HUES64 (cell line): ENCODE results near the gene SRPK2.
A peak's percentile ranks its signal among the peaks of the same experiment; 100 is the strongest.
"Not testable (repeated sequence)": the region's sequence is repeated elsewhere in the genome, so short reads cannot be mapped to it uniquely, and the experiment has no call there.

Experiments used
- H3K27ac ChIP-seq: 2 replicates; pipeline ENCODE4 v1.7.0; 2013; ENCODE audit warnings: low read depth, low read length, inconsistent platforms
- H3K27me3 ChIP-seq: 2 replicates; pipeline ENCODE4 v1.6.1; 2013; ENCODE audit warnings: mild to moderate bottlenecking, low read length; ENCODE audit not compliant: insufficient read depth
- H3K36me3 ChIP-seq: 2 replicates; pipeline ENCODE4 v1.6.1; 2013; ENCODE audit warnings: mild to moderate bottlenecking, low read length; ENCODE audit not compliant: insufficient read depth
- H3K4me1 ChIP-seq: 2 replicates; pipeline ENCODE4 v1.6.1; 2013; ENCODE audit warnings: mild to moderate bottlenecking, low read length, moderate library complexity; ENCODE audit not compliant: insufficient read depth
- H3K4me3 ChIP-seq: 2 replicates; pipeline ENCODE4 v1.5.1; 2013; ENCODE audit warnings: mild to moderate bottlenecking, low read length, moderate library complexity
- H3K9ac ChIP-seq: 2 replicates; pipeline ENCODE4 v1.6.1; 2013; ENCODE audit warnings: mild to moderate bottlenecking, low read depth, low read length
- H3K9me3 ChIP-seq: 2 replicates; pipeline ENCODE4 v1.6.1; 2013; ENCODE audit warnings: low read depth, low read length; ENCODE audit not compliant: insufficient read depth
- WGBS: fragments of 150-250, 120-280 bp; methylation state at CpG from one replicate; pipeline ENCODE4 v1.1.7; 2013; ENCODE audit warnings: missing lambda C conversion rate; 5-methylcytosine and 5-hydroxymethylcytosine counted together

Gene SRPK2

GRCh38 chr7:105278565-105278964, 110.2 kb downstream of the SRPK2 start:
- Histone ChIP-seq H3K36me3 (no peaks in the 10 kb centered on the region), H3K9ac (no peak overlapping the region), H3K27ac (no peak overlapping the region), H3K27me3 (no peaks in the 10 kb centered on the region), H3K4me1 (peaks cover 14% of the 10 kb centered on the region), H3K4me3 (no peak overlapping the region), H3K9me3 (no peaks in the 10 kb centered on the region)
- 91% methylated on average over 5 of the region's 5 CpGs for WGBS

- H3K27ac ChIP-seq = no peak overlapping the region
- H3K27me3 ChIP-seq = no peaks in the 10 kb centered on the region
- no peaks in the 10 kb centered on the region for H3K36me3 ChIP-seq
- H3K9ac ChIP-seq = no peak overlapping the region
- H3K9me3 ChIP-seq = no peaks in the 10 kb centered on the region
- H3K4me3 ChIP-seq = no peak overlapping the region
- peaks cover 14% of the 10 kb centered on the region for H3K4me1 ChIP-seq
- WGBS = 96% methylated on average over 6 of the region's 6 CpGs
Measured at GRCh38 chr7:105277341-105277740, 111.4 kb downstream of the SRPK2 start.

- Histone ChIP-seq H3K27ac (no peak overlapping the region), H3K9me3 (no peaks in the 10 kb centered on the region), H3K27me3 (no peaks in the 10 kb centered on the region), H3K9ac (no peak overlapping the region), H3K36me3 (no peaks in the 10 kb centered on the region), H3K4me3 (no peak overlapping the region), H3K4me1 (peaks cover 21% of the 10 kb centered on the region)
- 89% methylated on average over 9 of the region's 9 CpGs for WGBS
Measured at GRCh38 chr7:105270117-105270516, 118.6 kb downstream of the SRPK2 start.

GRCh38 chr7:105269397-105269796, 119.3 kb downstream of the SRPK2 start:
- Histone ChIP-seq H3K27ac (peak overlapping the region; percentile 19; the same call in 1 of the 2 replicates), H3K4me3 (no peak overlapping the region), H3K9ac (no peak overlapping the region), H3K27me3 (no peaks in the 10 kb centered on the region), H3K9me3 (no peaks in the 10 kb centered on the region), H3K4me1 (peaks cover 21% of the 10 kb centered on the region), H3K36me3 (no peaks in the 10 kb centered on the region)
- WGBS = 40% methylated on average over 1 of the region's 3 CpGs

GRCh38 chr7:105268511-105269392, 120.0 kb downstream of the SRPK2 start:
- H3K4me3 ChIP-seq = no peak overlapping the region

GRCh38 chr7:105268056-105268455, 120.7 kb downstream of the SRPK2 start:
- no peak overlapping the region for H3K9ac ChIP-seq
- no peak overlapping the region for H3K27ac ChIP-seq
- peaks cover 21% of the 10 kb centered on the region for H3K4me1 ChIP-seq
- H3K9me3 ChIP-seq = no peaks in the 10 kb centered on the region
- WGBS = 87% methylated on average over 1 of the region's 1 CpG
- no peaks in the 10 kb centered on the region for H3K27me3 ChIP-seq
- no peak overlapping the region for H3K4me3 ChIP-seq
- no peaks in the 10 kb centered on the region for H3K36me3 ChIP-seq

More at GRCh38 chr7:105268511-105269392, 120.0 kb downstream of the SRPK2 start:
- peaks cover 21% of the 10 kb centered on the region for H3K4me1 ChIP-seq
- no peaks in the 10 kb centered on the region for H3K9me3 ChIP-seq
- 85% methylated on average over 5 of the region's 6 CpGs for WGBS
- no peaks in the 10 kb centered on the region for H3K36me3 ChIP-seq
- H3K9ac ChIP-seq = peak overlapping the region; percentile 27; the same call in 1 of the 2 replicates
- H3K27ac ChIP-seq = peak overlapping the region; percentile 36; the same call in 1 of the 2 replicates
- no peaks in the 10 kb centered on the region for H3K27me3 ChIP-seq

GRCh38 chr7:105267244-105267643, 121.5 kb downstream of the SRPK2 start:
- H3K4me3 ChIP-seq = no peak overlapping the region
- H3K27ac ChIP-seq = no peak overlapping the region
- 82% methylated on average over 1 of the region's 1 CpG for whole genome bisulfite sequencing
- H3K4me1 ChIP-seq = peaks cover 21% of the 10 kb centered on the region
- no peak overlapping the region for H3K9ac ChIP-seq
- H3K27me3 ChIP-seq = no peaks in the 10 kb centered on the region
- no peaks in the 10 kb centered on the region for H3K9me3 ChIP-seq
- no peaks in the 10 kb centered on the region for H3K36me3 ChIP-seq

GRCh38 chr7:105264707-105265106, 124.0 kb downstream of the SRPK2 start:
- Histone ChIP-seq H3K27me3 (no peaks in the 10 kb centered on the region), H3K36me3 (no peaks in the 10 kb centered on the region), H3K27ac (no peak overlapping the region), H3K4me1 (peaks cover 22% of the 10 kb centered on the region), H3K9ac (no peak overlapping the region), H3K4me3 (no peak overlapping the region), H3K9me3 (no peaks in the 10 kb centered on the region)
- WGBS = 80% methylated on average over 1 of the region's 1 CpG

GRCh38 chr7:105261689-105262088, 127.0 kb downstream of the SRPK2 start:
- H3K36me3 ChIP-seq = no peaks in the 10 kb centered on the region
- peaks cover 18% of the 10 kb centered on the region for H3K4me1 ChIP-seq
- no peak overlapping the region for H3K4me3 ChIP-seq
- no peaks in the 10 kb centered on the region for H3K9me3 ChIP-seq
- H3K9ac ChIP-seq = no peak overlapping the region
- H3K27ac ChIP-seq = no peak overlapping the region
- 88% methylated on average over 2 of the region's 2 CpGs for WGBS
- no peaks in the 10 kb centered on the region for H3K27me3 ChIP-seq

GRCh38 chr7:105260201-105260871, 128.4 kb downstream of the SRPK2 start:
- H3K27me3 ChIP-seq, H3K36me3 ChIP-seq, H3K4me3 ChIP-seq, H3K9ac ChIP-seq, H3K27ac ChIP-seq, H3K9me3 ChIP-seq: not testable (repeated sequence)
- WGBS = 93% methylated on average over 2 of the region's 2 CpGs
- peaks cover 20% of the 10 kb centered on the region for H3K4me1 ChIP-seq

GRCh38 chr7:105258919-105259318, 129.8 kb downstream of the SRPK2 start:
- H3K9me3 ChIP-seq, H3K36me3 ChIP-seq, H3K27me3 ChIP-seq, H3K9ac ChIP-seq, H3K27ac ChIP-seq, H3K4me3 ChIP-seq: not testable (repeated sequence)
- H3K4me1 ChIP-seq = peaks cover 23% of the 10 kb centered on the region
